Psoas muscle (tissue), 8 donors: ENCODE results near the gene L2HGDH. TPM values are rescaled to one million over a fixed set of nuclear protein-coding genes. Genes with fewer than 3 reads are reported as not detected.

Experiments
- ATAC-seq, 4 donors: fragments of 200-7000 bp; cut with Tn5 transposase; one replicate each; pipeline ENCODE4 v1.9.1; 2020; ENCODE audit warnings: moderate library complexity in 3 of 4, mild to moderate bottlenecking in 2 of 4
- DNase-seq, 2 donors: peaks; one replicate each; pipeline ENCODE4 v3.0.0-alpha.2; 2020
- H3K27ac ChIP-seq: fragments of 200-600 bp; one replicate; pipeline ENCODE4 v1.8.0; 2022
- H3K27me3 ChIP-seq, 3 donors: fragments of 200-600 bp in 1 of 3; one replicate each; pipeline versions ENCODE4 v1.6.1 to v1.8.0; 2013 to 2022; ENCODE audit warnings: low read length in 2 of 3, mild to moderate bottlenecking in 2 of 3, moderate library complexity in 1 of 3; ENCODE audit not compliant: insufficient read depth in 3 of 3
- H3K36me3 ChIP-seq, 2 donors: fragments of 200-600 bp in 1 of 2; one replicate each; pipeline versions ENCODE4 v1.6.1 to v1.8.0; 2013 to 2022; ENCODE audit warnings: low read depth in 1 of 2, mild to moderate bottlenecking in 1 of 2, moderate library complexity in 1 of 2; ENCODE audit not compliant: insufficient read depth in 1 of 2
- H3K4me1 ChIP-seq: fragments of 200-600 bp; one replicate; pipeline ENCODE4 v1.8.0; 2022
- H3K4me3 ChIP-seq: fragments of 200-600 bp; one replicate; pipeline ENCODE4 v1.8.0; 2022; ENCODE audit warnings: mild to moderate bottlenecking
- H3K9me3 ChIP-seq: fragments of 200-600 bp; one replicate; pipeline ENCODE4 v1.8.0; 2022
- WGBS, 3 donors: extraction: QIAGEN DNeasy Blood & Tissue Kit; methylation state at CpG; one replicate each; pipeline versions ENCODE4 v1.1.6 to v1.1.7; 2013; 5-methylcytosine and 5-hydroxymethylcytosine counted together
- intact Hi-C, 2 donors: fragments of 100-400 bp; cut with DNase I; formaldehyde crosslinking; loops; one replicate each; pipeline versions ENCODE4 v1.11.0 to v1.14.2; 2022
- long read RNA-seq, 2 donors: library from polyadenylated mRNA; unstranded; transcript quantifications; one replicate each; pipeline ENCODE4 v2.0.0, GENCODE V29; 2021
- polyA plus RNA-seq, 3 donors: library from polyadenylated mRNA; stranded (reverse); fragments of 200-250 nt; gene quantifications; one replicate each; pipeline ENCODE4 v1.2.3, GENCODE V29; 2013
- total RNA-seq, 4 donors: library from RNA; stranded (reverse); fragmentation: NEBNext Ultra II Directional in 2 of 4; extraction: Animal tissue kit (Norgen Biotek cat#: 25700) in 2 of 4; gene quantifications; one replicate each; pipeline versions ENCODE4 v1.2.1 to v1.2.4, GENCODE V29; 2021 to 2023
- TF ChIP-seq, protein P1 (sequence below): fragments of 200-600 bp; IDR thresholded peaks from one replicate; pipeline ENCODE4 v1.8.0; 2022; ENCODE audit warnings: antibody characterized with exemption
- donor health status: healthy with polysubstance abuse.
- donor health status: DM: no; HTN: no; CAD: no; lungs with moderate emphysema.
- donor health status: Bipolar disorder and iron deficiency.
- donor health status: healthy.
- donor health status: DM: yes; HTN: yes; CAD: no.
- donor health status: DM: no; HTN: no; CAD: no.
- donor health status: DM: no; HTN: no; CAD: no.
- donor health status: DM: yes; HTN: yes; CAD: no.

Gene L2HGDH
- total RNA-seq (10 to 100 TPM in 3 of 4 donors, 1 to 10 TPM in 1; 9.3 to 10.9 (median 10.2) TPM), polyA plus RNA-seq (10 to 100 TPM in 1 of 3 donors, 1 to 10 TPM in 2; 3.5 to 10.4 (median 4.9) TPM)
- long read RNA-seq, donor 1, full-length matches to known transcripts, result 6 of 7 reads
- long read RNA-seq, donor 1, partial matches to known transcripts, result 0 of 7 reads
- long read RNA-seq, donor 1, other reads (novel, unspliced or antisense), result 1 of 7 reads
- long read RNA-seq, donor 2, full-length matches to known transcripts, result 5 of 7 reads
- long read RNA-seq, donor 2, partial matches to known transcripts, result 1 of 7 reads
- long read RNA-seq, donor 2, other reads (novel, unspliced or antisense), result 1 of 7 reads

DNA sequence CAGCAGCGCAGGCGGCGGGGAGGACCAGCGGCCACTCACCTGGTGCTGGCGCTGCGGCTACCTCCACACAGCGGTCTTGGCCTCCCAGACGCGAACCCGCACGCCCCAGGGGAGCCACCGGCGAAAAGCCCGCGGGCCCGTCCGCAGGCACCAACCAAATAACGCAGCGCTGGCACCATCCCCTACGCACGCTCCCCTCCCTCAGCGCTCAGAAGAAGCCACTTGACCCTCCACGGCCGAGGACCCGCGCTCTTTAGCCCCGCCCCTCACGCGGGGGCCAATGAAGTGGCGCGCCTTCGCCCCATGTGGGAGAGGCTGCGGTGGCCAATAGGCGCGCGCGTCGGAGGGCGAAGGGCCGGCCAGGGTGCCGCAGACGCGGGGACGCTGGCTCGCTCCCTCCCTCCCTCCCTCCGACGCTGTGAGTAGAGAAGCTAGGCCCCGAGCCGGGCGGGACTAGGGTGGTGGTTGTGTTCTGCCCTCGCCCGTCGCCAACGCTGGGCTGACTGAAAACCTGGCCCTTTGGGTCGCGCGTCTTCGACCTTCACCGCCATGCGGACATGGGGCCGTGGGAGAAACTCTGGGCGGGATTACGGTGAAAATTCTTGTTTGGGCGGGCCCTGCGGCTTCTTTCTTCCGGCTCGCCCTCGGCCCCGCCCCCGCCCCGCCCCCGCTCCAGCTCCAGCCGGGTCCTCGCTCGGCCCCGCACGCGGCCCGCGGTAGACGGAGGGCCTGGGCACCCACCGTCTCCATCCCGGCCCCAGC lies at the start of gene L2HGDH, which contains the start of gene DMAC2L:
L2HGDH (minus strand) TSS at position 258 of the 762 bp plus-strand sequence; CDS start at position 179, 79 bp downstream.
DMAC2L (plus strand) TSS at position 353 of the 762 bp plus-strand sequence. CDS start 9,164 bp downstream, outside the sequence.
- H3K9me3 ChIP-seq, result no peaks in the 10 kb centered on the region
- WGBS, 3 donors, result 0 to 1% (median 0%) methylated on average over 69 to 83 of the region's 83 CpGs
- peak; percentile 95 to 96 for DNase-seq
- intact Hi-C loops, result loop anchor here in 1 of 2 donors (5.0 kb wide), 1 partner anchor 220 kb away; the partner anchor contains the start of gene MAP4K5
- peaks cover 24% of the 10 kb centered on the region for H3K4me1 ChIP-seq
- TF ChIP-seq, protein P1, sequence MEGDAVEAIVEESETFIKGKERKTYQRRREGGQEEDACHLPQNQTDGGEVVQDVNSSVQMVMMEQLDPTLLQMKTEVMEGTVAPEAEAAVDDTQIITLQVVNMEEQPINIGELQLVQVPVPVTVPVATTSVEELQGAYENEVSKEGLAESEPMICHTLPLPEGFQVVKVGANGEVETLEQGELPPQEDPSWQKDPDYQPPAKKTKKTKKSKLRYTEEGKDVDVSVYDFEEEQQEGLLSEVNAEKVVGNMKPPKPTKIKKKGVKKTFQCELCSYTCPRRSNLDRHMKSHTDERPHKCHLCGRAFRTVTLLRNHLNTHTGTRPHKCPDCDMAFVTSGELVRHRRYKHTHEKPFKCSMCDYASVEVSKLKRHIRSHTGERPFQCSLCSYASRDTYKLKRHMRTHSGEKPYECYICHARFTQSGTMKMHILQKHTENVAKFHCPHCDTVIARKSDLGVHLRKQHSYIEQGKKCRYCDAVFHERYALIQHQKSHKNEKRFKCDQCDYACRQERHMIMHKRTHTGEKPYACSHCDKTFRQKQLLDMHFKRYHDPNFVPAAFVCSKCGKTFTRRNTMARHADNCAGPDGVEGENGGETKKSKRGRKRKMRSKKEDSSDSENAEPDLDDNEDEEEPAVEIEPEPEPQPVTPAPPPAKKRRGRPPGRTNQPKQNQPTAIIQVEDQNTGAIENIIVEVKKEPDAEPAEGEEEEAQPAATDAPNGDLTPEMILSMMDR, result peak; percentile 54
- H3K36me3 ChIP-seq, result peaks cover 0 to 12% of the 10 kb centered on the region in 2 donors
- no peaks in the 10 kb centered on the region for H3K27me3 ChIP-seq
- H3K4me3 ChIP-seq, result peak within 1 kb of the TSS; percentile 92
- H3K27ac ChIP-seq, result peak within 1 kb of the TSS; percentile 91
- ATAC-seq, result peak; percentile 98 to 99 (median 99)

DNA sequence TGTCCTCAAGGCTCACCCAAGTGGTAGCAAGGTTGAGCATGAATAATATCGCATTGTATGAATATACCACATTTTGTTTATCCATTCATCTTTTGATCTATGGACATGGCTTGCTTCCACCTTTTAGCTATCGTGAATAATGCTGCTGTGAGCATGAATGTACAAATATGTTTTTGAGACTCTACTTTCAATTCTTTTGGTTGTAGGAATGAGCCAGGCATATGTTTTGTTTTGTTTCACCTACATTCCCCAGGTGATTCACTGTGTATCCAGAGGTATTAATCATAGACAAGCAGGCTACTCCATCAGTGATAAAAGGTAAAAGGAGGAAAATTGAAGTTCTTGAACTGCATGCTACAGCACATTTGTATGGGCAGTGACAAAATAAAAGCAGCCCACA lies 48.8 kb upstream of the L2HGDH start:
- Histone ChIP-seq H3K36me3 (no peaks in the 10 kb centered on the region), H3K27me3 (no peaks in the 10 kb centered on the region), H3K4me1 (no peaks in the 10 kb centered on the region), H3K4me3 (no peak overlapping the region), H3K27ac (no peak overlapping the region), H3K9me3 (no peaks in the 10 kb centered on the region)
- ATAC-seq, result no peak
- DNase-seq, result no peak
- intact Hi-C loops, result no loop called here
- WGBS, 3 donors, result 92 to 97% (median 94%) methylated on average over 2 of the region's 2 CpGs
- TF ChIP-seq, protein P1, result no peak

DNA sequence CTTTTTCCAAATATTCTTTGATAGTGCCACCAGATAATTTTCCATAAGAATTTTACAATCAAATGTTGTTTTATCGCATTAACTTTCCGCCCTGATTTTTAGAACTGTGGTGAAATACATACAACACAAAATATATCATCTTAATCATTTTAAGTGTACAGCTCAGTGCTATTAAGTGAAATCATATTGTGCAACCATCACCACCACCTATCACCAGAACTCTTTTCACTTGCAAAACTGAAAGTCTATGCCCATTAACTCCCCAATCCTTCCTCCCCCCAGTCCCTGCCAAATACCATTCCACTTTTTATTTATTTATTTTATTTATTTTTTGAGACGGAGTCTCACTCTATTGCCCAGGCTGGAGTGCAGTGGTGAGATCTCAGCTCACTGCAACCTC lies 48.1 kb upstream of the L2HGDH start:
- H3K27ac ChIP-seq, result no peak overlapping the region
- ATAC-seq (no peak), DNase-seq (no peak)
- intact Hi-C loops, result no loop called here
- TF ChIP-seq, protein P1, result no peak
- H3K4me1 ChIP-seq, result no peaks in the 10 kb centered on the region
- no peaks in the 10 kb centered on the region for H3K27me3 ChIP-seq
- no peaks in the 10 kb centered on the region for H3K9me3 ChIP-seq
- H3K4me3 ChIP-seq, result no peak overlapping the region
- H3K36me3 ChIP-seq, result no peaks in the 10 kb centered on the region
- WGBS, 3 donors, result 94 to 96% (median 95%) methylated on average over 3 of the region's 3 CpGs

DNA sequence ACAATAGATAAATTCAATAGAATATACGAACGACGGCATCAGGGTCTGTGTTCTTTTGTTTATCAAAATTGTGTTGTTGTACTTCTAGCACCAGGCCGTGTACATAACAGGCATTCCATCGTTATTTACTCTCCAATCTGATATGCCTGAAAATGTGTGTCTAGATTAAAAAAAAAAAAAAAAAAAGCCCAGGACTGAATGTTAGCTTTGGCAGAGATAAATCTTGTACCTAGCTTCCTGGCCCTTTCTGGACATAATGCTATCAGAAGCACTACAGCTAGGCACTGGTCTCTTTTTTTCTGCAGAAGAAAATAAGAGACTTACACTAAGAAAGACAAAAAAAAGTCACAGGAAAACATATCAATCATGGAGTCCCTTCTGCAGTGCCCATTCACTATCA lies 47.6 kb upstream of the L2HGDH start:
- ATAC-seq, result no peak
- Histone ChIP-seq H3K27ac (no peak overlapping the region), H3K4me1 (no peaks in the 10 kb centered on the region), H3K4me3 (no peak overlapping the region), H3K27me3 (no peaks in the 10 kb centered on the region), H3K36me3 (no peaks in the 10 kb centered on the region), H3K9me3 (no peaks in the 10 kb centered on the region)
- no peak for DNase-seq
- TF ChIP-seq, protein P1, result no peak
- intact Hi-C loops, result no loop called here
- WGBS, 3 donors, result 88 to 95% (median 92%) methylated on average over 5 of the region's 5 CpGs
